HG03095 (cell line): ENCODE measurements around the gene CLTCL1.
"Not testable (repeated sequence)": the region's sequence is repeated elsewhere in the genome, so short reads cannot be mapped to it uniquely, and the experiment has no call there.

Experiments used
- ATAC-seq: cut with Tn5 transposase; IDR thresholded peaks from one replicate; pipeline ENCODE4 v1.9.1; 2021; ENCODE audit warnings: moderate library complexity; ENCODE audit not compliant: unreplicated experiment

The CLTCL1 gene

GRCh38 chr22:19220867-19221266, 70.7 kb downstream of the CLTCL1 start:
- no peak for ATAC-seq

- ATAC-seq, result no peak
These were observed 72.8 kb downstream of the CLTCL1 start for GRCh38 chr22:19218541-19219233.

- no peak for ATAC-seq
These were observed 74.9 kb downstream of the CLTCL1 start for GRCh38 chr22:19216579-19216978.

- ATAC-seq, result no peak
These were observed 76.2 kb downstream of the CLTCL1 start for GRCh38 chr22:19215360-19215759.

- no peak for ATAC-seq
These were observed 77.4 kb downstream of the CLTCL1 start for GRCh38 chr22:19214078-19214473.

- ATAC-seq, result no peak
These were observed 78.0 kb downstream of the CLTCL1 start for GRCh38 chr22:19213442-19214077.

GRCh38 chr22:19213001-19213400, 78.5 kb downstream of the CLTCL1 start:
- ATAC-seq, result no peak

GRCh38 chr22:19212302-19212870, 79.1 kb downstream of the CLTCL1 start:
- no peak for ATAC-seq

GRCh38 chr22:19210188-19210587, 81.3 kb downstream of the CLTCL1 start:
- ATAC-seq, result no peak

GRCh38 chr22:19208287-19208847, 83.2 kb downstream of the CLTCL1 start:
- ATAC-seq, result no peak

- ATAC-seq, result no peak
These were observed 83.6 kb downstream of the CLTCL1 start for GRCh38 chr22:19207884-19208283.

- ATAC-seq, result no peak
These were observed 84.1 kb downstream of the CLTCL1 start for GRCh38 chr22:19207401-19207808.

- ATAC-seq, result no peak
These were observed 85.2 kb downstream of the CLTCL1 start for GRCh38 chr22:19206287-19206686.

GRCh38 chr22:19204640-19205039, 86.9 kb downstream of the CLTCL1 start:
- no peak for ATAC-seq

GRCh38 chr22:19203834-19204233, 87.7 kb downstream of the CLTCL1 start:
- ATAC-seq, result no peak

- not testable (repeated sequence) for ATAC-seq
These were observed 88.7 kb downstream of the CLTCL1 start for GRCh38 chr22:19202799-19203186.

- no peak for ATAC-seq
These were observed 89.4 kb downstream of the CLTCL1 start for GRCh38 chr22:19201869-19202798.

GRCh38 chr22:19201130-19201868, 90.2 kb downstream of the CLTCL1 start:
- ATAC-seq, result no peak

GRCh38 chr22:19199479-19199878, 92.0 kb downstream of the CLTCL1 start:
- ATAC-seq, result no peak
